RWPE1 (cell line): ENCODE data around the gene MT1G.

Source experiments
- CTCF ChIA-PET: fragments of 350-600 bp; sonication (Branson Sonifier 250); formaldehyde crosslinking; extraction: SDS; loops from one replicate; lab custom pipeline; 2021; lab: Yijun Ruan, JAX
- POLR2A ChIA-PET: fragments of 400-600 bp; formaldehyde crosslinking; extraction: SDS; loops from one replicate; lab custom pipeline; 2020; ENCODE audit warnings: antibody characterized with exemption; ENCODE audit not compliant: low non-redundant PET; lab: Yijun Ruan, JAX
- DNase-seq: peaks from one replicate; pipeline ENCODE4 v3.0.0; 2012; ENCODE audit warnings: low spot score
- H3K27ac ChIP-seq: fragments of 450-650 bp; 2 replicates; pipeline ENCODE4 v1.5.1; 2017
- CTCF ChIP-seq: fragments of 450-650 bp; conservative IDR thresholded peaks from 2 replicates; pipeline ENCODE4 v1.5.1; 2017; ENCODE audit warnings: low read depth, mild to moderate bottlenecking

The MT1G gene

GRCh38 chr16:56657555-56658326 lies 10.1 kb downstream of the MT1G start, which contains the start of gene MT1F:
Gene MT1F, plus strand, starts transcription at chr16:56657959. Its CDS starts 100 bp downstream, at chr16:56658059.
- peak; percentile 91 for DNase-seq
- POLR2A ChIA-PET, result no interaction called here
- CTCF ChIA-PET, result no interaction called here

GRCh38 chr16:56653218-56653617 lies 14.6 kb downstream of the MT1G start:
- POLR2A ChIA-PET, result no interaction called here
- no peak for DNase-seq

More at GRCh38 chr16:56657555-56658326, 10.1 kb downstream of the MT1G start, which contains the start of gene MT1F:
- peak within 1 kb of the TSS; percentile 71 for H3K27ac ChIP-seq
- no peak for TF ChIP-seq CTCF

GRCh38 chr16:56652600-56652999 lies 15.3 kb downstream of the MT1G start:
- CTCF ChIA-PET, result no interaction called here
- H3K27ac ChIP-seq, result no peak overlapping the region
- no peak for DNase-seq
- POLR2A ChIA-PET, result no interaction called here
- no peak for TF ChIP-seq CTCF

More at GRCh38 chr16:56653218-56653617, 14.6 kb downstream of the MT1G start:
- no peak overlapping the region for H3K27ac ChIP-seq
- CTCF ChIA-PET, result no interaction called here
- TF ChIP-seq CTCF, result no peak

- DNase-seq, result no peak
- TF ChIP-seq CTCF, result no peak
- POLR2A ChIA-PET, result no interaction called here
- CTCF ChIA-PET, result no interaction called here
- H3K27ac ChIP-seq, result no peak within 1 kb of the TSS
These were observed 16.3 kb downstream of the MT1G start, which contains the start of gene MT1B for GRCh38 chr16:56651586-56651985. Gene MT1B, plus strand, starts transcription at chr16:56651886. Its CDS starts 68 bp downstream, at chr16:56651954.

- no peak overlapping the region for H3K27ac ChIP-seq
- DNase-seq, result peak; percentile 58
- no peak for TF ChIP-seq CTCF
- POLR2A ChIA-PET, result no interaction called here
- CTCF ChIA-PET, result interaction anchor here (1.1 kb wide), 1 partner anchor 26 kb away, joined by 3 read pairs; no protein-coding TSS in a partner anchor
These were observed 18.0 kb downstream of the MT1G start for GRCh38 chr16:56649820-56650219.

- no peak overlapping the region for H3K27ac ChIP-seq
- POLR2A ChIA-PET, result no interaction called here
- TF ChIP-seq CTCF, result no peak
- no peak for DNase-seq
- CTCF ChIA-PET, result no interaction called here
These were observed 18.6 kb downstream of the MT1G start for GRCh38 chr16:56649271-56649670.
